RCC 7860 (cell line): Measurements from ENCODE around the gene PROB1.
"Not testable (repeated sequence)": the region's sequence is repeated elsewhere in the genome, so short reads cannot be mapped to it uniquely, and the experiment has no call there.

Experiments used
- DNase-seq: peaks from one replicate; pipeline ENCODE4 v3.0.0-alpha.2; 2015; ENCODE audit warnings: low spot score
- FAIRE-seq: peaks from 2 replicates; lab custom pipeline; 2012; peaks lifted over from hg19 to GRCh38; lab: Jason Lieb, UNC

The PROB1 gene, protein sequence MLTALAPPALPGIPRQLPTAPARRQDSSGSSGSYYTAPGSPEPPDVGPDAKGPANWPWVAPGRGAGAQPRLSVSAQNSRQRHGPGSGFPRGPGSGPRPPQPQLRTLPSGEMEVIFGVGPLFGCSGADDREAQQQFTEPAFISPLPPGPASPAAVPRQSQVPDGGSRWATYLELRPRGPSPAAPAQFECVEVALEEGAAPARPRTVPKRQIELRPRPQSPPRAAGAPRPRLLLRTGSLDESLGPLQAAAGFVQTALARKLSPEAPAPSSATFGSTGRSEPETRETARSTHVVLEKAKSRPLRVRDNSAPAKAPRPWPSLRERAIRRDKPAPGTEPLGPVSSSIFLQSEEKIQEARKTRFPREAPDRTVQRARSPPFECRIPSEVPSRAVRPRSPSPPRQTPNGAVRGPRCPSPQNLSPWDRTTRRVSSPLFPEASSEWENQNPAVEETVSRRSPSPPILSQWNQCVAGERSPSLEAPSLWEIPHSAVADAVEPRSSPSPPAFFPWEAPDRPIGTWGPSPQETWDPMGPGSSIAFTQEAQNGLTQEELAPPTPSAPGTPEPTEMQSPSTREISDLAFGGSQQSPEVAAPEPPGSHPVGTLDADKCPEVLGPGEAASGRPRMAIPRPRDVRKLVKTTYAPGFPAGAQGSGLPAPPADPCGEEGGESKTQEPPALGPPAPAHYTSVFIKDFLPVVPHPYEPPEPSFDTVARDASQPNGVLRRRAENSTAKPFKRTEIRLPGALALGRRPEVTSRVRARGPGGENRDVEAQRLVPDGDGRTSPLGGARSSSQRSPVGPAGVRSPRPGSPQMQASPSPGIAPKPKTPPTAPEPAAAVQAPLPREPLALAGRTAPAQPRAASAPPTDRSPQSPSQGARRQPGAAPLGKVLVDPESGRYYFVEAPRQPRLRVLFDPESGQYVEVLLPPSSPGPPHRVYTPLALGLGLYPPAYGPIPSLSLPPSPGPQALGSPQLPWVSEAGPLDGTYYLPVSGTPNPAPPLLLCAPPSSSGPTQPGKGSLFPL

DNA sequence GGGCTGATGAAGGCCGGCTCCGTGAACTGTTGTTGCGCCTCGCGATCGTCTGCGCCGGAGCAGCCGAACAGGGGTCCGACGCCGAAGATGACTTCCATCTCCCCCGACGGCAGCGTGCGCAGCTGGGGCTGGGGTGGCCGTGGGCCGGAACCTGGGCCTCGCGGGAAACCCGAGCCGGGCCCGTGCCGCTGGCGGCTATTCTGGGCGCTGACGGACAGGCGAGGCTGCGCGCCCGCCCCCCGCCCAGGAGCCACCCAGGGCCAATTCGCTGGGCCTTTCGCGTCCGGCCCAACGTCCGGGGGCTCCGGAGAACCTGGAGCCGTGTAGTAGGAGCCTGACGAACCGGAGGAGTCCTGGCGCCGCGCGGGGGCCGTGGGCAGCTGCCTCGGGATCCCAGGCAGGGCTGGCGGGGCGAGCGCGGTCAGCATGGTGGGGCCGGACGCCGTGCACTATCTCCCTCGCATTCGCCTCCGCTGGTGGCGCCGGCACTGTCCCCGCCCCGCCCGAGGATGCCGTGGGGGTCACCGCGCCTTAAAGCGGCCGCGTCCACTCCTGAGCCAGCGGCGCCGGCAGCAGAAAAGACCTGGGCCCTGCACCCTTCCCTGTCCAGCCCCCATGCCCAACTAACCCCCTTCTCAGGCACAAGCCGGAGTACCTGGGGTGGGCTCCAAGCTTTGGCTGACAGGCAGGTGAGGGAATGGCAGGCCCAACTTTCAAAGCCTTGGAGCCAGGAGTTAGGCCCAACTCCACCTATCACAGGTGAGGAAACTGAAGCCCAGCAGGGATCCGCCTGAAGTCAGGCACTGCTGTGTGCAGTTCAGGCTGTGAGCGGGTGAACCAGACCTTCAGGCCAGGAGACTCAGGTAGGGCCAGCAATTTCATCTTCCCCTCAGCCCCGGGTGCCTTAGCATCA, at the start of gene PROB1:
TSS of gene PROB1 (minus strand) at position 451 of the 913 bp plus-strand sequence. CDS start at position 428, 23 bp downstream.
- FAIRE-seq (no peak), DNase-seq (no peak)

DNA sequence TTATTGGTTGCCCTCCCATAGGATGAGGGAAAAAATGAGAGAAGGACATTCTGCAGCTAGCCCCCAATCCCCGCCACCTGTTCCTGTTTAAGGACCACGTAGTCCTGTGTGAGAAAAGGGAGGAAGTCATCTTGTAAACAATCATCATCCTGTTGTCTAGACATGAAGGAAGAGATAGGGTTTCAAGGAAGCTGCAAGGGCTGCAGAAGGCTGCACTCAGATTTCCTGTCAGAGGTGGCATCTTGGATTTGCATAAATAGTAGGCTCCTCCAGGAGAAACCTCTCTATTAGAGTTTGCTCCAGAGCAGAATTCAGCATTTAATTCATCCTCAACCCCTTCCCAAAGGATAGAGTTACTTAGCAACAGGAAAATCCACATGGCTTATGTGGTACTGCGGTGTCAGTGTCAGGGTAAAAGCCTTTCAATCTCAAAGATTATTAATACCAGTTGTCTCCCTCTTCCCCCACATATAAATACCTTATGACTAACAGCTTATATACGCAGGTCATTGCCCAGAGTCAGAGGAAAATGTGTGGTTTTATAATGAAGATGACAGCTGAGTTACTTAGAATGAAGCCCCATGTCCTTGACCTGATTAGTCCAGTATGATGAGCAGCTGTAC, 49.0 kb upstream of the PROB1 start:
- FAIRE-seq = no peak

DNA sequence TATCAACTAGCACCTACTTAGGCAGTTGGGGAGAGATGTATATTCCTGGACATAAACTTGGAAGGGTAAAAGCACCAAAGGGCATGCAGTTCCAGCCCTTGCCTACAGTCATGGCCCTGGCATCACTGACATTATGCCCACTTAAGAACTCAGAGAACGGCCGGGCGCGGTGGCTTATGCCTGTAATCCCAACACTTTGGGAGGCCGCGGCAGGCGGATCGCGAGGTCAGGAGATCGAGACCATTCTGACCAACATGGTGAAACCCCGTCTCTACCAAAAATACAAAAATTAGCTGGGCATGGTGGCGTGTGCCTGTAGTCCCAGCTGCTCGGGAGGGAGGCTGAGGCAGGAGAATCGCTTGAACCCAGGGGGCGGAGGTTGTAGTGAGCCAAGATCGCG, 45.5 kb upstream of the PROB1 start:
- FAIRE-seq, DNase-seq: not testable (repeated sequence)

More for the DNA sequence above, 49.0 kb upstream of the PROB1 start:
- peak; percentile 78 for DNase-seq

DNA sequence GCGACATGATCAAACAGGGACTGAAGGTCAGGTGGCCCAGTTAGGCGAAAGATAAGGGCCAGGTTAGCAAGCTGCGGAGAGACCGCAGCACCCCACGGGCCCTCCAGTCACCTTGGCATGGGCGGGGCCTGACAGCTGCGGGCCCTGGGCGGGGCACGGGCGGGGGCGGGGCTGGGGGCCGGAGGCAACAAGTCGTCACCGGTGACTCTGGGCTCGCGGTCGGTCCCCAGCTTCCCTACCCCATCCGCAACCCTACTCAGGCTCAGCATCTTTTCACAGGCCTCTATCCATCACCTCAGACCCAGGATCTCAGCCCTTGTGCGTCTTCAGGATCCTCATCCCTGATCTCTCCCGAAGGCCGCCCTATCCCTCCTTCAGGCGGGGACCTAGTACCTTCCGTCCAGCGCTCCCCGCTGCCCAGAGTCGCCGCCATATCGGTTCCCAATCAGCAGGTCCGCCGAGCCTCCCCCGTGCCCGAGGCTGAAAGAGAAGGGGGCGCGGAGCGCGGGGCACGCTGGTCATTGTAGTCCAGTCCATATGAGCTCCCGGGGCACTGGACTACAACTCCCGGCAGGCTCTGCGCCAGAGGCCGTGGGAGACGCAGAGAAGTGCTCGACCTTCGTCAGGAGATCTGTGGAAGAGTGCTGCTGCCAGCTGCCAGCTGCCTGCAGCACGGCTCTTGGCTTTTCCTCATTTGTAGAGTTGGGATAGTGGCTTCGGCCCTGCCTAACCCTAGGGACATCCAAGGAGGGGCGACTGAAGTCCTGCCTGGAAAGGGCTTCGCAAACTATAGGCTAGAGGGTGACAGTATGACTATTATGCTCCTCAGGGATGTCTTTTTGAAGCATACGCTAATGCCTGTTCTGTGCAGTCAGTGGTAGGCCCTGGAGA, 44.4 kb upstream of the PROB1 start, which contains the start of gene DNAJC18:
TSS of gene DNAJC18 (minus strand) at position 513 of the 891 bp plus-strand sequence. CDS start at position 433, 80 bp downstream.
- DNase-seq = peak; percentile 70
- FAIRE-seq = no peak

DNA sequence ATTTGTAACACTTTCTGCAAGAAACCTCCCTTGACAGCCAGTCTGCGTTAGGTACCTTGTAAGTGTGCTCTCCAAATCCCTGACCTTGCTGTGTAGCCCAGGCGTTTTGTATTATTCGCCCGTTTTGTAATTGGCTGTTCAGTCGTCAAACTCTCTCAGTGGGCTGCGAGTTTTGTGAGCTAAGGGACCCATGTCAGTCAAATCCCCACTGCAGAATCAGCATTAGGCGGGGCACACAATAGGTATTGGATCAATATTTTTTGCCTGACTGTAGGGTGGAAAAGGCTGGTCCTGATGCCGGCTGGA, 43.8 kb upstream of the PROB1 start:
- DNase-seq (no peak), FAIRE-seq (no peak)

DNA sequence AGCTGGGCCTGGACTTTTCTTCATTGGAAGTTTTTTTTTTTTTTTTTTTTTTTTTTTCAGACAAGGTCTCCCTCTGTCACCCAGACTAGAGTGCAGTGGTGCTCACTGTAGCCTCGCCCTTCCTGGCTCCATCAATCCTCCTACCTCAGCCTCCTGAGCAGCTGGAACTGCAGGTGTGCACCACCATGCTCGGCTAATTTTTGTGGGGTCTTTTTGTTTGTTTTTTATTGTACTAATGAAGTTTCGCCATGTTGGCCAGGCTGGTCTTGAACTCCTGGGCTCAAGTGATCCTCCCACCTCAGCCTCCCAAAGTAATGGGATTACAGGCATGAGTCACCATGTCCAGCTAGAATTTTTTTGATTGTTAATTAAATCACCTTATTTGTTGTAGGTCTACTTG, 40.8 kb upstream of the PROB1 start:
- DNase-seq = no peak
- FAIRE-seq = no peak

DNA sequence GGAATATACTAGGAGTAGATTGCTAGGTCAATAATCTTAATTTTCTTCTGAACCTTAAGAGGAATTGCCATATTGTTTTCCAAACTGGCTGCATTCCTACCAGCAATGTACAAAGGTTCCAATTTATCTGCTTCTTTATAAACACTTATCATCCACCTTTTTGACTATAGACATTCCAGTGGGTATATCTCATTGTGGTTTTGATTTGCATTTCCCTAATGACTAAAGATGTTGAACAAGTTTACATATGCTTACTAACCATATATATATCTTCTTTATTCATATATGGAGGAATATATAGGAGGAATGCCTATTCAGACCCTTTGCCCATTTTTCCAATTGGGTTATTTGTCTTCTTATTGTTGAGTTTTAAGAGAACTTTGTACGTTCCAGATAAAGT, 36.8 kb upstream of the PROB1 start:
- FAIRE-seq (no peak), DNase-seq (no peak)

DNA sequence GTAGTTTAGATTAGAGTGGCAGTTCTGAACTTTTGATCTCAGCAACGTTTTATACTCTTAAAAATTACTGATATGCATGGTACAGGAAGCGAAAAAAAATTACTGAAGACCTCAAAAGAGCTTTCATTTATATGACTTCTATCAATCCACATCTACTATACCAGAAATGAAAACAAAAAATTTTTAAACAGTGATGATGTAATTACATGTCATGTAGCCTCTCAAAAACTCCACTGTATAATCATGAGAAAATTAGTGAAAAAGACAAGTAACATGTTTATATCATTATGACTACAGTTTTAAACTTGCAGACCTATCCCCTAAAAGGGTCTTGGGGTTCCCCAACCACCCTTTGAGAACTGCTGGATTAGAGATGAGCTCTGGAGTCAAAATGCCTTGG, 35.1 kb upstream of the PROB1 start:
- FAIRE-seq (no peak), DNase-seq (no peak)

DNA sequence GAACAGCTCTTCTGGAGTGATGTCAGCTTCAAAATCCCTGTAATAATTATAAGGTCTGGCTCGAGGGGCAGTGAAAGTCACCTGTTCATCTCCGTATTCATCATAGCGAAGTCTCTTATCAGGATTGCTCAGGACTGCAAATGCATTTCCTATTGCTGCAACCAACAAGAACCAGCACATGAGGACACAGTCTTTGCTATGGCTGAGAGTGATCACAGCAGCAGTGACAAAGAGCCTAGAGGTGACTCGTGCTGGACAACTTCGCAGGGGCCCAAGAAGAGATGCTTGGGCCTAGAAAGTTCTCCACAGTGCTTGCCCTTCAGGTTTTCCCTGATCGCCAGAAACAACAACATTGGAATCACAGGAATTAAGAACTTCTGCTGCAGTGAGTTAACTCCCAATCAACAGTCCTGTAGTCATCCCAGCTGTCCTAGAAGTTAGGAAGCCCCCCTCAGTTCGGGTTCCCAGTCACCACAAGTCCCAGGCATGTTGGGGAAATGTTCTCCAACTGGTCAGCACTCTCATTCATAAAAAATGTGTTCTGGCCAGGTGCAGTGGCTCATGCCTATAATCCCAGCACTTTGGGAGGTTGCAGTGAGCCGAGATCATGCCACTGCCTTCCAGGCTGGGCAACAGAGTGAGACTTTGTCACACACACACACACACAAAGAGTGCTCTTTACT, 31.4 kb upstream of the PROB1 start:
- no peak for DNase-seq
- no peak for FAIRE-seq

DNA sequence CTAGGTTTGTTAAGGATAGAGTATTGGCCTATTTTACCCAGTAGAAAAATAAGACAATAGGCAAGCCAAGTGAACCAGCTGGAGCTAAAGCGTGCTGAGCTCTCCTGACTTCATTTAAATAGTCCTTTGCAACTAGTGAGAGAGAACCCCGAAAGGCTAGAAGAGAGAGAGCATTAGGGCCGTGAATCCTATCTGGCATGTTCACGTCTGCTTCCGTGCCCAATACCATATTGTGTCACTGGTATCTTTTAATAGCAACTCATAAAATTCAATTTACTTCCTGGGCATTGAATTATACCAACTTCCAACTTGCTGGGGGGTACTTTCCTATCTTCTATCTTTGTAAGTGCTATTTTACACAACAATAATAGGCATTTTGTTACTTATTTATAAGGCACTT, 30.6 kb upstream of the PROB1 start:
- FAIRE-seq = no peak
- no peak for DNase-seq

DNA sequence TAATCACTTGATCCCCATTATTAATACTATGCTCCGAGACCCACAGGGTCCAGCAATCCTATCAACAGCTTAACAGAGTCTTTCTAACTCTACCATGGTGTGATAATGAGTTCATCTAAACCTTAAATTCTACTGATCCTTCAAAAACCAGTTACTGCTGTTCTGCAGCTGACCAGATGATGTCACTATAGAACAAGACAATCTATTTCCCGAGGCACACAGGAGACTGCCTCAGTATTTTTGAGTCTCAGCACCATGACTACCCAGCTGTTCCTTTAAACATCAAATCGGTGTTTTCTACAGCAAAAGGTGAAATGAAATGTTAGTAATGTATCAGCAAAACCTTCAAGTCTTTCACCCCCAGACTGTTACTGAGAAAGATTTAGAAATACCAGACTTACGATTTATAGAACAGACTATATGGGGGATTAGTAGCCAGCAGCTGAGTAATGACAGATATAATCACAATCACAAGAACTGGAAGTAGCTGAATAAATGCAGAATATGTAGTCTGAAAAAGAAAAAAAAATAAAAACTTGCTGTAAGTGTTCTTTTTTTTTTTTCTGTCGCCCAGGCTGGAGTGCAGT, 27.5 kb upstream of the PROB1 start:
- peak; percentile 75 for DNase-seq
- peak; percentile 80 for FAIRE-seq

DNA sequence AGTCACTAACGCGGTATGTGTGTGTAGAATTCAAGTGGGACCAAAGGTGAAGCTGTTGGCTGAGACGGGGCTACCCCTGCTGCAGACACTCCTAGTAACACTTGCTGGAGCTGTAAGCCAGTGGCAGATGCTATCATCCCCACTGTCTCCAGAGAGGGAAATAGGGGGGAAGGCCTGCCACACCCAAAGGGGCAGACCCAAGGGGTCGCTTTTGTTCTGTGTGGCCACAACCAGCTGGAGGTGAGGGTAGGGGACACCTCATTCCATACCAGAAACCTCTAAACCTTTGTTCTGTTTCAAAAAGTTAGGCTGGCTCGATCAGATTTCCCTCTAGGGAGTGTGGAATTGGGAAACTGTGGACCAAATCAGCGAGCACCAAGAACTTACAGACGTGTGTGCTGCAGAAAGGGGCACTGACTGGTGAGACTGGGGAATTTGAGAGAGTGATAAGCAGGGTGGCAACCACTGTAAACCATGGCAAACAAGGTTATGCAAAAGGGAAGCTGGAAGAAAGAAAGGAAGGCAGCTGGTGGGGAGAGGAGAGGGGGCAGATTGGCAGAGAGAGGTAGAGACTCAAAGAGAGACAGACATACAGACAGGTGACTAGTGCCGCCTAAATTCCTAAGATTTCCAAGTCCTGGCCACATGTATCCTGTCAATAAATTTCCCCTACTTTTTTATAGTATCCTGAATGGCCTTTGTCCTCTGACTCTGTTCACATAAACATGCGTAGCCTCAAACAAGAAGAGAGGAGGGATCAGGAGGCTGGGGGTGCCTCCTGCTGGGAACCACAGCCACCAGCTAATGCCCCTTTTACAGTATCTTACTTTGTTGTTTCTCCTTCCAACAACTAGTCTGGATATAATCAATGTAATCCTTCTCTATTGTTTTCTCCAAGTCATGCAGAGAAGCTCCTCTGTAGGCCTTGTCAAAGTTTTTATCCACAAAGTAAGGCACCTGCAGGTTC, 24.6 kb upstream of the PROB1 start:
- FAIRE-seq = no peak
- no peak for DNase-seq

DNA sequence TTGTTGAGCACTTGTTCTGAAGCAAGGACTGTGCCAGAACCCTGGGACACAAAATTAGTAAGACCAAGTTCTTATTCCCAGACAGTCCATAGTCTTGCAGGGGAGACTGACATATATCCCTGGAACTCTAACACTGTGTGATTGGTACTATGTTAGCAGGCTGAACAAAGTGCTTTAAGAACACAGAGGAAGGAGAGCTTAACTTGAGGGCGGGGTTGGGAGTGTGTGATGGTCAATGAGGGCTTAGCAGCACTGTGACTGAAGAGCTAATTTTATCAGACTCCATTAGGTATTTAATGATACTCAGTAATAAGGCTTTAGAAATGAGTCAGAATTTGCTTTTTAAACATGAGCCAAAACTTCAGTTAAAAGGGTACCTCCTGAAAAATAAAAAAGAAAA, 23.9 kb upstream of the PROB1 start:
- FAIRE-seq (no peak), DNase-seq (no peak)

DNA sequence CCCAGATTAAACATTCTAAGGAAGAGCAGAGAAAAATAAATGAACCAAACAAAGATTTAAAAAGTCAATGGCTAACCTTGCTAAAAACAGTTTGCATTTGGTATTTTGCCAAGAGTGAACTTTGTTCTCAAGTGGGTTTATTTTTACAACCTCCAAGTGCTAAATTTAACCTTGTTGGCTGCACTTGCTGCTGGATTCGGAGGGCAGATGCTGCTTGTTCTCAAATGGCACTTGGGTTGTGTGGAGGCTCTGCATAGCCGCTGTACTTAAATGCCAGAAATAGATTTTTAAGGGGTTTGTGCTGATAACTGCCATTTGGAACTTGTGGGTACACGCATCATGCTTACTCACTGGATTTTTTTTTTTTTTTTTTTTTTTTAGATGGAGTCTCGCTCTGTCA, 22.3 kb upstream of the PROB1 start:
- no peak for DNase-seq
- no peak for FAIRE-seq

DNA sequence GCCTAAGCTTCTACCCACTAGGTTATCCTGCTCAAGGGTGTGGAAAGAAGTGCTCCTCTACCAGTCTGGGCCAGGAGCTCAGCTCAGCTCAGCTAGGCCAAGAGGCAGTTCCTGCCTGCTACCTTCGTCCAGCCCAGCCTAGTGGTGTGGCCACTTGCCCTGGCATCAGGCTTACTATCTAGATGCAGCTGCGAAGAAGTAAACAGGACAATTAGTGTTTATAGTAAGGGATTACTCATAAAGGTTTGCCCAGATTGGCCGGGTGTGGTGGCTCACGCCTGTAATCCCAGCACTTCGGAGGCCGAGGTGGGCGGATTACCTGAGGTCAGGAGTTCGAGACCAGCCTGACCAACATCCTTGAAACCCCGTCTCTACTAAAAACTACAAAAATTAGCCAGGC, 21.7 kb upstream of the PROB1 start:
- no peak for FAIRE-seq

DNA sequence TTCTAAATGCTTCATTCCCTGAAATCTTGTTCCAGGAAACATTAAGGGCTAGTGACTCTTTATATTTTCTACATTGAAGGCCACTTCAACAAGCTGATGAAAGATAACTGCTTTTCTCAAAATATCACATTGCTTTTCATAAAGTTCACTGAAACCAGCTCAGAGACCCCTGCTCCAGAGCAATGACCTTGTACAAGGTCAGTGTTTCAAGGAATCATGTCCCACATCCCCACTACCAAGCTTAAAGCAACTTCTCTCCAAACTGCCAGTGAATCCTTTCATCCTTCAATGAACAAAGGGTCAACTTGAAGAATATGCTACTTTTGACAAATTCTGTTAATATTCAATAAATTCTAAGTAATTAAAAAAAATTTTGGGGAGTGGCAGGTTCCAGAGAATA, 21.0 kb upstream of the PROB1 start:
- no peak for DNase-seq
- FAIRE-seq = no peak

More for the DNA sequence above, 21.7 kb upstream of the PROB1 start:
- no peak for DNase-seq

DNA sequence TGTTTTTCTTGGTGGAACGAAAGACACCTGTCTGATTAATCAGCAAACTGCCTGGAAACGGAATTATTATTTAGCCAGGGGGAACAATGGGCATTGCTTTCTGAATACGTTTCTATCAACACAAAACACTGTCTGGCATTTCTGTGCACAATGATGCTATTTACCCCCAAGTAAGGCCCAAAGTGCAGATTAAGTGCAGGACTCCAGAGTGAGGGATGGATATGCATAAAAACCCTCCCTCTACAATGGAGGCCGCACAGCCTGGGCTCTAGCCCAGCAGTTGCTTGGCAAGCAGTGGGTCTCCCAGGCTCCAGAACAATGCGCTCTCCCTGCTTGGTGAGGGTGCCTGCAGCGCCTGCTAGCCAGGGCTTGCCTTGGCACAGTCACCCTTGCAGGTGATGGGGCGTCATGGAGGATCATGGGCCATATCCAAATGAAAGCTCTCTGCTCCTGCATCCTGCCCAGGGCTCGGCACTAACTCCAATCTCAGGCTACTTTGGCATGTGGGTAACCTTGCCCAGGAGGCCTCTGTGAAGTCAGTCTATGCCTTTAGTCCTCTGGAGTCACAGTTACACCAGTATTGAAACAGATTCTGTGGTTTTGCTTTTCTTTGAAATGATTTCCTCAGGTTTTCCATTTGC, 20.4 kb upstream of the PROB1 start:
- FAIRE-seq (no peak), DNase-seq (no peak)
